Measurements from ENCODE around the gene TRAPPC2. TPM values are rescaled to one million over a fixed set of nuclear protein-coding genes. Genes with fewer than 3 reads are reported as not detected.

TRAPPC2 gene
- total and polyA plus RNA-seq, 9 of the 15 experiments (the other 6 are each of a cell fraction or from before 2014, with no cell fraction given): 10.3 to 30.6 (median 18.6) TPM

DNA sequence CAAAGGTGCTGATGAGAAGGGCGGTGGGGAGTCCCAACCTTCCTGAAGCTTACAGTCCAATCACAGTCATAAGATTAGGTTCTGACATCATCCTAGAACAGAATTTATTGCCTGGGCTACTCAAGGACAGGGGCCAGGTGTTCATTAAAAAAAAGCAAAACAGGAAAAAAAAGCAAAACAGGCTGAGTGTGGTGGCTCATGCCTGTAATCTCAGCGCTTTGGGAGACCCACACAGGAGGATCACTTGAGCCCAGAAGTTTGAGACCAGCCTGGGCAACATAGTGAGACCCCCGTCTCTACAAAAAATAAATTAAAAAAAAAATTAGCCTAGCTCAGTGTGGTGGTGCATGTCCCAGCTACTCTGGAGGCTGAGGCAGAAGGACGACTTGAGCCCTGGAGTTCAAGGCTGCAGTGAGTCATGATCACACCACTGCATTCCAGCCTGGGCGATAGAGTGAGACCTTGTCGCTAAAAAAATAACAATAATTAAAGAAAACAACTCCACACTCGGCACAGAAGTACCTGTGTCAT, 42.5 kb downstream of the TRAPPC2 start (continued):
- TF ChIP-seq ARID1B (IDR thresholded peaks at IDR 0.05) (peak; percentile 31; the same call in 1 of the 2 replicates), ARNT (IDR thresholded peaks at IDR 0.05) (0 out of 4 replicates have a peak, but pooled peaks of 1 of the 2 experiments have one; percentile 22), BACH1 (tag; IDR thresholded peaks at IDR 0.05) (no peak), SMARCA5 (IDR thresholded peaks at IDR 0.05) (peak; percentile 34; the same call in 1 of the 2 replicates), GTF2A2 (tag; IDR thresholded peaks at IDR 0.05) (no peak), JUND (IDR thresholded peaks at IDR 0.05; ENCODE audit: borderline replicate concordance, low read depth, low read length) (peak; percentile 33; the same call in 1 of the 2 replicates), JUND (tag; IDR thresholded peaks at IDR 0.05; ENCODE audit: borderline replicate concordance, low read depth, low read length) (0 out of 3 replicates have a peak, but pooled peaks have one; percentile 11), TEAD4 (IDR thresholded peaks at IDR 0.05; ENCODE audit: low read length) (peak; percentile 50; the same call in 1 of the 2 replicates), TEAD4 (CRISPR knock-in tag; IDR thresholded peaks at IDR 0.05; ENCODE audit: borderline replicate concordance) (no peak), FOSL1 (tag; conservative IDR thresholded peaks at IDR 0.05) (peak; percentile 74)

GRCh38 chrX:13690836-13691235, 43.6 kb downstream of the TRAPPC2 start:
- DNase-seq (ENCODE audit: extremely low read depth in 1 of 4, low spot score in 3 of 4) (no peak), FAIRE-seq (no peak), ATAC-seq (no peak)
- Histone ChIP-seq H2AFZ (ENCODE audit: low read depth, low read length) (no peak overlapping the region), H3K4me2 (ENCODE audit: insufficient read depth, low read length) (peak overlapping the region; percentile 89), H3K9ac (ENCODE audit: insufficient read depth in 1 of 2, low read depth in 2 of 2, low read length in 2 of 2) (0 out of 4 replicates have a peak overlapping the region, but pooled peaks of 1 of the 2 experiments have one; percentile 92), H3K27me3 (ENCODE audit: control insufficient read depth in 2 of 2, insufficient read depth in 2 of 2, low read length in 2 of 2) (no peaks in the 10 kb centered on the region), H3K4me1 (replicated peaks in 1 of 2; ENCODE audit: control insufficient read depth in 2 of 2, insufficient read depth in 2 of 2, low read length in 2 of 2) (peaks cover 6 to 31% of the 10 kb centered on the region in 2 experiments; a peak in 3 of 5 replicates), H3K27ac (ENCODE audit: extremely low read depth, low read depth, low read length) (peak overlapping the region; percentile 23; the same call in 1 of the 3 replicates), H3K79me2 (ENCODE audit: control insufficient read depth, insufficient read depth, low read length) (peaks cover 67% of the 10 kb centered on the region), H3K4me3 (peak overlapping the region; percentile 95; the same call in 1 of the 2 replicates), H3K9me1 (ENCODE audit: control insufficient read depth, insufficient read depth, low read length) (no peaks in the 10 kb centered on the region), H4K20me1 (replicated peaks; ENCODE audit: control insufficient read depth, insufficient read depth, low read length) (peaks cover 17% of the 10 kb centered on the region; the same call in 1 of the 2 replicates), H3K9me3 (replicated peaks; ENCODE audit: control insufficient read depth, insufficient read depth, low read depth, low read length) (no peaks in the 10 kb centered on the region), H3K36me3 (ENCODE audit: control insufficient read depth, insufficient read depth, low read length) (peaks cover 9% of the 10 kb centered on the region; the same call in 1 of the 3 replicates)
- in situ Hi-C loops (cut with MboI): no loop called here
- ChIA-PET CTCF (ENCODE audit: low intra/inter-chr PET ratio) (no interaction called here), POLR2A (interaction anchor here (0.5 kb wide), 1 partner anchor 45 kb away, joined by 3 read pairs; no protein-coding TSS in a partner anchor)
- BruUV-seq (replicated peaks): no TSS peak
- 36% methylated on average over 3 of the region's 3 CpGs for WGBS (ENCODE audit: insufficient coverage, low coverage, missing lambda C conversion rate)
- intact Hi-C loops (cut with micrococcal nuclease): loop anchor here (2.0 kb wide), 1 partner anchor 32 kb away; no protein-coding TSS in a partner anchor
- TF ChIP-seq, protein P1, sequence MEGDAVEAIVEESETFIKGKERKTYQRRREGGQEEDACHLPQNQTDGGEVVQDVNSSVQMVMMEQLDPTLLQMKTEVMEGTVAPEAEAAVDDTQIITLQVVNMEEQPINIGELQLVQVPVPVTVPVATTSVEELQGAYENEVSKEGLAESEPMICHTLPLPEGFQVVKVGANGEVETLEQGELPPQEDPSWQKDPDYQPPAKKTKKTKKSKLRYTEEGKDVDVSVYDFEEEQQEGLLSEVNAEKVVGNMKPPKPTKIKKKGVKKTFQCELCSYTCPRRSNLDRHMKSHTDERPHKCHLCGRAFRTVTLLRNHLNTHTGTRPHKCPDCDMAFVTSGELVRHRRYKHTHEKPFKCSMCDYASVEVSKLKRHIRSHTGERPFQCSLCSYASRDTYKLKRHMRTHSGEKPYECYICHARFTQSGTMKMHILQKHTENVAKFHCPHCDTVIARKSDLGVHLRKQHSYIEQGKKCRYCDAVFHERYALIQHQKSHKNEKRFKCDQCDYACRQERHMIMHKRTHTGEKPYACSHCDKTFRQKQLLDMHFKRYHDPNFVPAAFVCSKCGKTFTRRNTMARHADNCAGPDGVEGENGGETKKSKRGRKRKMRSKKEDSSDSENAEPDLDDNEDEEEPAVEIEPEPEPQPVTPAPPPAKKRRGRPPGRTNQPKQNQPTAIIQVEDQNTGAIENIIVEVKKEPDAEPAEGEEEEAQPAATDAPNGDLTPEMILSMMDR (IDR thresholded peaks at IDR 0.05 in 2 of 3, conservative IDR thresholded peaks at IDR 0.05 in 1 of 3; ENCODE audit: insufficient read depth in 2 of 3, low read depth in 1 of 3, low read length in 3 of 3): peak in 2 of 3 experiments; percentile 3 to 29; a peak in 1 of 6 replicates
- no peak for TF ChIP-seq NKRF (IDR thresholded peaks at IDR 0.05; ENCODE audit: borderline replicate concordance)

All from K562 (cell line).